Activated naive CD4-positive, alpha-beta T cell treated with anti-CD3 and anti-CD28 coated beads for 36 hours (primary cell): ENCODE data around the gene ZDHHC1. TPM values are rescaled to one million over a fixed set of nuclear protein-coding genes. Genes with fewer than 3 reads are reported as not detected.
"Not testable (repeated sequence)": the region's sequence is repeated elsewhere in the genome, so short reads cannot be mapped to it uniquely, and the experiment has no call there.

ENCODE experiments used
- CTCF ChIA-PET: fragments of 350-600 bp; sonication (Branson Sonifier 250); formaldehyde crosslinking; loops from one replicate; lab custom pipeline; 2021; ENCODE audit warnings: antibody characterized with exemption; lab: Charles Lee
- DNase-seq: peaks from one replicate; pipeline ENCODE4 v3.0.0-alpha.2; 2020
- H3K27ac Mint-ChIP-seq: one replicate; pipeline ENCODE4 v1.8.0; 2021; ENCODE audit warnings: mild to moderate bottlenecking, mixed read lengths
- H3K27me3 Mint-ChIP-seq: one replicate; pipeline ENCODE4 v1.8.0; 2021; ENCODE audit warnings: low read depth, mixed read lengths
- H3K36me3 Mint-ChIP-seq: one replicate; pipeline ENCODE4 v1.8.0; 2021; ENCODE audit warnings: low read depth, mixed read lengths
- H3K4me1 Mint-ChIP-seq: one replicate; pipeline ENCODE4 v1.8.0; 2021; ENCODE audit warnings: low read depth, mixed read lengths
- H3K4me3 Mint-ChIP-seq: one replicate; pipeline ENCODE4 v1.8.0; 2021; ENCODE audit warnings: mild to moderate bottlenecking, moderate library complexity, mixed read lengths
- H3K9me3 Mint-ChIP-seq: one replicate; pipeline ENCODE4 v1.8.0; 2021; ENCODE audit warnings: mixed read lengths
- intact Hi-C: fragments of 100-400 bp; cut with micrococcal nuclease; formaldehyde crosslinking; loops from one replicate; pipeline ENCODE4 v1.15.1; 2023
- total RNA-seq, 2 experiments: library from RNA; stranded (reverse); gene quantifications; one replicate each; pipeline ENCODE4 v1.2.3, GENCODE V29; 2021

The ZDHHC1 gene
- total RNA-seq, 2 experiments from 2014 or later: 0.12 to 0.32 TPM

DNA sequence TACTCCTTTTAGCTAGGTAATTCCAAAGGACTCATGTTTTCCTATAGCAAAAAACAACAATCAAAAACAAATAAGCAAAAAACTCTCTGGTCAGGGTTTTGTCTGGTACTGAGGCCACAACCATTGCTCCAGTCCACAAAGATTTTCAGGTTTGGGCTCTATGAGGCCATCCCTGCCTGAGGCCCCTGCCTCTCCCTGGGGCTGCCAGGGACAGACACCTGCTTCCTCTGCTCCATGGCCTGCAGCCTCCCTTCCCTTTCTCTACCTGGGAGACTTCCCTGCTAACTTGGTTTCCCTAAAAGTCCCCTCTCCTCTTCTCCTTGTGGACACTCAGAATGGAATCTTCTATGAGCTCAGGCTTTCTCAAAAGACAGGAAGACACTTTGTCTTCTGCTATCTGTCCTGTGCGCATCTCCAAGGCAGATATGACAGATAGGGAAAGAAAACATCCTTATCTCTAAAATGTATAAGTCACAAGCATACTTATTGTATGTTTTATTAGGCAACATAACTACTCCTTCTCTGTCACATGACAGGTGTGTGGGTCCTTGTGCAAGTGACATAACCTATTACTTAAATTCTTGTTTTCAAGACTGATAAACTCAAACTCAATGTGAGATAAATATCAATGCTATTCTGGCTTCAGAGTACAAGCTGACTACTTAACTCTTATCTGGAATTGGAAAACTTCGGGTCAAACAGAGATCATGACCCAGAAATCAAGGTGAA, 1.2 kb upstream of the ZDHHC1 start:
- Mint-ChIP-seq H3K9me3 (no peaks in the 10 kb centered on the region), H3K4me1 (peaks cover 6% of the 10 kb centered on the region), H3K36me3 (no peaks in the 10 kb centered on the region), H3K27me3 (peaks cover 32% of the 10 kb centered on the region), H3K4me3 (no peak overlapping the region), H3K27ac (no peak overlapping the region)
- no peak for DNase-seq
- CTCF ChIA-PET: interaction anchor here (0.6 to 2.0 kb wide), 10 partner anchors 9 to 157 kb away, joined by 3 to 8 read pairs (median 4); no protein-coding TSS in a partner anchor
- intact Hi-C loops: loop anchor here (10.0 kb wide), 1 partner anchor 463 kb away; no protein-coding TSS in a partner anchor

DNA sequence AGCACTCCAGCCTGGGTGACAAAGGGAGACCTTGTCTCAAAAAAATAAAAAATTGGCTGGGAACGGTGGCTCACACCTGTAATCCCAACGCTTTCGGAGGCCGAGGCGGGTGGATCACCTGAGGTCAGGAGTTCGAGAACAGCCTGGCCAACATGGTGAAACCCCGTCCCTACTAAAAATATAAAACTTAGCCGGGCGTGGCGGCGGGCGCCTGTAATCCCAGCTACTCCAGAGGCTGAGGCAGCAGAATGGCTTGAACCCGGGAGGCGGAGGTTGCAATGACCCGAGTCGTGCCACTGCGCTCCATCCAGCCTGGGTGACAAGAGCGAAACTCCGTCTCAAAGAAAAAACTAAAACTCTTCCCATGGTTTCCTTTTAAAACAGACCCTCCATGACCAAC, 856 bp downstream of the ZDHHC1 start:
- DNase-seq, H3K36me3 Mint-ChIP-seq, H3K9me3 Mint-ChIP-seq, H3K27ac Mint-ChIP-seq, H3K4me1 Mint-ChIP-seq: not testable (repeated sequence)
- Mint-ChIP-seq H3K4me3 (peak overlapping the region; percentile 59), H3K27me3 (peaks cover 34% of the 10 kb centered on the region)
- CTCF ChIA-PET: interaction anchor here (0.7 to 2.9 kb wide), 3 partner anchors 12 to 49 kb away, joined by 3 to 11 read pairs (median 3); no protein-coding TSS in a partner anchor
- intact Hi-C loops: loop anchor here (10.0 kb wide), 1 partner anchor 461 kb away; no protein-coding TSS in a partner anchor

DNA sequence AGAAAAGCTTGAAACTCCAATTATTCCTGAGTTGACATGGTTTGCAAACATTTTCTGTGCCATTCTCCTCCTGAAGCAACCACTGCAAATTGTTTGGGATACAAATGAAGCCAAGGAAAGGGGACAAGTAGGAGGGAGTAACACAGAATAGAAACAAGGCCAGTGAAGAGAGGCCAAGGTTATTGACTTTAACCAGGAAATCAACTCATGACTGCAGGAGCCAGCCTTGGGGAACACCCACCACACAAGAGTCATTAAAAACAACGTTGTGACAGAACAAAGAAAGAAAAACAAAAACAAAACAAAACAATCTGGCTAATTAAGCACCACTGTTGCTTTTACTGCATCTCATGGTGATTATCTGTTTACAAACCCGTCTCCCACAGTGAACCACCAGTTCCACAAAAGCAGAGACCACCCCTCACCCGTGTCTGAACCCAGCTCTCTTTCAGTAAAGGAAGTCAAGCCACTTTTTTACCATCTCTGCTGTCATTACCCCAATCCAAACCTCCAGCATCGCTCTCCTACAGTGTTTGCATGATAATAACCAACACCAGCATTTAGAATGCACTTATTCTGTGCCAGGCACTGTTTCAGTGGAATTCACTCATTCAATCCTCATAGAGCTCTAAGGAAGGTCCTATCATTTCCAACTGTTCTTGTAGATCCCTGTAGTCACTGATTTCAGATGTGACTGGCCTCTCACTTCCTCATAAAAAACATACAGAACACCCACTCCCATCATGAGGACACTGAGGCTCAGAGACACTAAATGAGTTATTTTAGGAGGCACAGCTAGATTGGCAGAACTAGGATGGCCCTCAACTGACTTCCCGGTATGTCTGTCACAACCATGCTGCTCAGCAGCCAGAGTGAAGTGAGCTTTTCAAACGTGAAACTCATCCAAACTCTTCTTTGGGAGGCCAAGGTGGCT, 2.0 kb downstream of the ZDHHC1 start:
- no peak overlapping the region for H3K4me3 Mint-ChIP-seq
- intact Hi-C loops: loop anchor here (10.0 kb wide), 1 partner anchor 459 kb away; no protein-coding TSS in a partner anchor

DNA sequence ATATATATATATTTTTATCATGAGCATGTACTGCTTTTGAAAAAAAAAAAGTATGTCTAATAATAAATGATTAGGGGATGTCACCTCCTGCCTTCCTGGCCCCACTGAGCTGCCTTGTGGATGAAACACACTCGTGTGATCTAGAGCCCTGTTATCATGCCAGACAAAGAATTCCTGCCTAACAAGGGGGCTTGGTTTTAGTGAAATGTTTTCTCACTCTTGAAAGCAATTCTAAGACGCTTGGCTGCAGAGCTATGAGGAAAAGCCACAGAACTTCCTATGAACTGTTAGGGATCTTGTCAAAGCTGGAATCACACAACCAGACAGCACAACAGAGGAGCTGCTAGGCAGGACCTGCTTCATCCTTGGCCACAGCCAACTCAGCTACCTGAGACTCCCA, 4.0 kb downstream of the ZDHHC1 start:
- DNase-seq: no peak
- Mint-ChIP-seq H3K4me1 (peaks cover 6% of the 10 kb centered on the region), H3K36me3 (no peaks in the 10 kb centered on the region), H3K4me3 (no peak overlapping the region), H3K9me3 (no peaks in the 10 kb centered on the region), H3K27me3 (peaks cover 25% of the 10 kb centered on the region), H3K27ac (no peak overlapping the region)
- CTCF ChIA-PET: interaction anchor here (0.6 to 2.9 kb wide), 7 partner anchors 8 to 80 kb away, joined by 3 to 11 read pairs (median 4); no protein-coding TSS in a partner anchor
- intact Hi-C loops: loop anchor here (10.0 kb wide), 1 partner anchor 457 kb away; no protein-coding TSS in a partner anchor

More for the DNA sequence above, 2.0 kb downstream of the ZDHHC1 start:
- DNase-seq: no peak
- no peak overlapping the region for H3K27ac Mint-ChIP-seq
- no peaks in the 10 kb centered on the region for H3K36me3 Mint-ChIP-seq
- H3K9me3 Mint-ChIP-seq: no peaks in the 10 kb centered on the region
- CTCF ChIA-PET: interaction anchor here (0.8 to 2.9 kb wide), 8 partner anchors 12 to 154 kb away, joined by 3 to 11 read pairs (median 4); no protein-coding TSS in a partner anchor
- H3K27me3 Mint-ChIP-seq: peaks cover 30% of the 10 kb centered on the region
- H3K4me1 Mint-ChIP-seq: peaks cover 6% of the 10 kb centered on the region

DNA sequence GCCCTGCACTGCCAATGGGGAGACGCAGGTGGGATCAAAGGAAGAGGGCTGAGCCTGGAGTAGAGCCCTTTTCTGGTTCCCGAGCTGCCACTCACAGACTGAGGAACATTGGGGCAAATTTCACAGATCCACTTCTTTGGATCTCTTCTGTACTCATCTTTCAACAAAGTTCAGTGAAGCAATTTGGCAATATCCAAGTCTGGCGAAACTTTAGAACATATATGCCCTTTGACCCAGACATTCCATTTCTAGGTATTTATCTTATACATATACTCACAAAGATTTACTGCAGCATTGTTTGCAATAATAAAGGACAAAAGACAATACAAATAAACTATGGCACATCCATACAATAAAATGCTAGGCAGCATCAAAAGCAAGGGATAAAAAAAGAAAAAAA, 4.9 kb downstream of the ZDHHC1 start:
- no peak for DNase-seq
- Mint-ChIP-seq H3K9me3 (no peaks in the 10 kb centered on the region), H3K27me3 (peaks cover 16% of the 10 kb centered on the region), H3K27ac (no peak overlapping the region), H3K4me3 (no peak overlapping the region), H3K4me1 (peaks cover 3% of the 10 kb centered on the region), H3K36me3 (no peaks in the 10 kb centered on the region)
- CTCF ChIA-PET: no interaction called here
- intact Hi-C loops: loop anchor here (10.0 kb wide), 1 partner anchor 457 kb away; no protein-coding TSS in a partner anchor

DNA sequence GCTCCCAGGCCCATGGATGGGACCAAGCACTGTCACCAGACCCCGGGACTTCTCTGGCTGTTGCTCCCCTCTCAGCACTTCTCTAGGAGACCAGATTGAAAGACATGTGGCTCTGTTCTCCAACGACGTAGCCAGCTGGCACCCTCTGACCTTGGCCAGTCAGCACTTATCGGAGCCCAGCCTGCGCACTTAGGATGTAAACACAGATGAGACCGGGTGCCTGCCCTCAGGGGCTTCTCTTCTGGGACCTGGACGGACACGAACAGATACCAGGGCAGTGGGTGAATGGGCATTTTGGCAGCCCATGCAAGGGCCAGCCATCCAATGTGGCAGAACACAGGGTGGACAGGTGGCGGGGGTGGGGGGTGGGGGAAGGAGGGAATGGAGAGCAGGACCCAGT, 6.6 kb downstream of the ZDHHC1 start:
- H3K9me3 Mint-ChIP-seq: no peaks in the 10 kb centered on the region
- no peak for DNase-seq
- peaks cover 11% of the 10 kb centered on the region for H3K27me3 Mint-ChIP-seq
- no peaks in the 10 kb centered on the region for H3K36me3 Mint-ChIP-seq
- no peak overlapping the region for H3K27ac Mint-ChIP-seq
- intact Hi-C loops: loop anchor here (10.0 kb wide), 1 partner anchor 455 kb away; no protein-coding TSS in a partner anchor
- no peak overlapping the region for H3K4me3 Mint-ChIP-seq
- CTCF ChIA-PET: no interaction called here
- H3K4me1 Mint-ChIP-seq: no peaks in the 10 kb centered on the region

DNA sequence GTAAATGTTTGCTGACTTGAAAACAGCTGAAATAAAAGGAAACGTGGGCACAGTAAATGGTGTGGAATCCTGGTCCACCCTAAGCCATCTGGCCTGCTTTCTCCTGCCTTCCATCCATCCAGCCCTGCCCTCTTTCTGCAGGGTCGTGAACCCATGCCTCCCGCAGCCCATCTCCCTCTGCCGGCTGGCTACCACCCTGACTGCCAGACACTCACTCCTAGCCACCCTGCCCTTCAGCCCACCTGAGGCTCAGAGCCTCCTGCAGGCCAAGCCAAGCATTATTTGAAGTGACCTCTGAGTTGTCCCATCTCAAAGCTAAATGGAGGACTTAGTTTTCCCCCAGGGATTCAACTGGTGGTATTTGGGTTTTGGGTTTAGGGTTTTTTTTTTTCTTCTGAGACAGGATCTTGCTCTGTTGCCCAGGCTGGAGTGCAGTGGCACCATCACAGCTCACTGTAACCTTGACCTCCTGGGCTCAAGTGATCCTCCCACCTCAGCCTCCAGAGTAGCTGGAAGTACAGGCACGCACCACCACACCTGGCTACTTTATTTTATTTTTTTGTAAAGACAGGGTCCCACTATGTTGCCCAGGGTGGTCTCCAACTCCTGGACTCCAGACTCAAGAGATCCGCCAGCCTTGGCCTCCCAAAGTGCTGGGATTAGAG, 8.4 kb downstream of the ZDHHC1 start:
- CTCF ChIA-PET: interaction anchor here (0.8 to 1.4 kb wide), 5 partner anchors 8 to 129 kb away, joined by 3 to 6 read pairs (median 4); partner anchors contain the start of gene TPPP3
- intact Hi-C loops: no loop called here
- no peak overlapping the region for H3K4me3 Mint-ChIP-seq
- H3K4me1 Mint-ChIP-seq: no peaks in the 10 kb centered on the region
- H3K27me3 Mint-ChIP-seq: peaks cover 6% of the 10 kb centered on the region
- no peak for DNase-seq
- H3K9me3 Mint-ChIP-seq: no peaks in the 10 kb centered on the region
- H3K36me3 Mint-ChIP-seq: no peaks in the 10 kb centered on the region
- no peak overlapping the region for H3K27ac Mint-ChIP-seq

DNA sequence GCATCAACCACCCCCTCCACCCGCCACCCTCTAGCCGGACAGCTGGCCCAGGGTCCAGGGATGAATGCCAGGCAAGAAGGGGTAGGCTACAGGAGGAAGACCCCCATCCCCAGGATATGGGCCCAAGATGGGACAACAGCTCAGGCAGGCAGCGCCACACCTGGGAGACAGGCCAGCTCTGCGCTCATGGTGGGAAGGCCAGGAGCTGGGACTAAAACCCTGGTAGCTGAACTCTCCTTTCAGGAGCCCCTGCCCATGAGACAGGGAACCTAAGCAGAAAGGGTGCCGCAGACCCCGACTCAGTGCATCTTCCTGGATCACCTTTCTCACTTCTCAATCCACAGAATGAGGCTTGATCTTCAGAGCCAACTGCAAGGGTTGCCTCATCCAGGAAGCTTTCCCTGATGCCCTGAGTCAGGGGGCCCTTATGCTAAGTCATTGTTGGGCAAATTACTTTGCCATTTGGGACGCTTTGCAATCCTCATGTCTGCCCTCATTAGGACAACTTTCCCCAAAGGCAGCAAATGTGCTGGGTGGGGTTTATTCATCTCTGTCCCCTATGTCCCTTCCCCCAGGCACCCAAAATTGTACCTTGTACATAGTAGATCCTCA, 9.0 kb downstream of the ZDHHC1 start:
- peaks cover 6% of the 10 kb centered on the region for H3K27me3 Mint-ChIP-seq
- intact Hi-C loops: no loop called here
- no peaks in the 10 kb centered on the region for H3K4me1 Mint-ChIP-seq
- CTCF ChIA-PET: interaction anchor here (0.8 to 1.4 kb wide), 5 partner anchors 14 to 129 kb away, joined by 3 to 6 read pairs (median 4); partner anchors contain the start of genes HSD11B2 and TPPP3
- no peak for DNase-seq
- H3K36me3 Mint-ChIP-seq: no peaks in the 10 kb centered on the region
- H3K9me3 Mint-ChIP-seq: no peaks in the 10 kb centered on the region
- no peak overlapping the region for H3K4me3 Mint-ChIP-seq
- H3K27ac Mint-ChIP-seq: no peak overlapping the region

DNA sequence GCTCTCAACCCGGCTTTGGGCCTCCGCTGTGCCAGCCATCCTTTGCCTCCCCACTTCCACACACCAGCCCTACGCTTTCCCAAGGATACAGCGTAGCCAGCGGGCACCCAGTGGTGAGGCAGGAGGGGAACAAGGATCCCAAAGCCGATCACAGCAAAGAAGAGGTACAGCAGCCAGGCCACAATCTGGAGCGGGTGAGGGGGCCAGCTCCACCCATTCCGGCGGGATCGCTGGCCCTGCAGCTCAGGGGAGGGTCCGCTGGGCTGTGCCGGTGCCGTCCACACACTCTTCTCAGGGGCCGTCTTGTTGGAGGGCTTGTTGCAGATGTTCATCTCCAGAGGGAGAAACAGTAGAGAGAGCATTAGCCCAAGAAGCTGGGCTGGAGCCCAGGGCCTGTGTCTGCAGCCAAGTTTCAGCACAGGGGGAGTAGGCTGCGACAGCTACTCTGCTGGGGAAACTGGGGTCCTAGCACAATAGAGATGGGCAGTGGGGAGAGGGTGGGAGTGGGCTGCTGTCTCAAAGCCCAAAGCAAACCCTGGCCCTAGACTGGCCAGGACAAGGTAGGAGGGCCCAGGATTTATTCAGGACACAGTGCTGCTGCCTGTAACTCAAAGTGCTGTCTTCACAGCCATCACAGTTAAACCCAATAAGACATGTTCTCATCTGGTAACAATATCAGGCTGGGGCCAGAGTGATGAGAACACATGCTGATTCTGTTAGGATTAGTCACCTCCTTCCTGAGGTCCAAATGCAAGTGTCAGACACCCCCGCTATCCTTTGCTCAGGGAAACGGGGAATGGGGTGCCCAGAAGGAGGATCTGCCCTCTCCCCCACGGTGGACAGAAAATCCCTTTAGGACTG, 9.9 kb downstream of the ZDHHC1 start:
- Mint-ChIP-seq H3K9me3 (no peaks in the 10 kb centered on the region), H3K27ac (no peak overlapping the region), H3K27me3 (peaks cover 4% of the 10 kb centered on the region), H3K4me3 (no peak overlapping the region), H3K36me3 (no peaks in the 10 kb centered on the region), H3K4me1 (no peaks in the 10 kb centered on the region)
- no peak for DNase-seq
- intact Hi-C loops: no loop called here
- CTCF ChIA-PET: interaction anchor here (1.0 to 1.4 kb wide), 3 partner anchors 13 to 128 kb away, joined by 3 to 5 read pairs (median 4); partner anchors contain the start of genes HSD11B2 and TPPP3

DNA sequence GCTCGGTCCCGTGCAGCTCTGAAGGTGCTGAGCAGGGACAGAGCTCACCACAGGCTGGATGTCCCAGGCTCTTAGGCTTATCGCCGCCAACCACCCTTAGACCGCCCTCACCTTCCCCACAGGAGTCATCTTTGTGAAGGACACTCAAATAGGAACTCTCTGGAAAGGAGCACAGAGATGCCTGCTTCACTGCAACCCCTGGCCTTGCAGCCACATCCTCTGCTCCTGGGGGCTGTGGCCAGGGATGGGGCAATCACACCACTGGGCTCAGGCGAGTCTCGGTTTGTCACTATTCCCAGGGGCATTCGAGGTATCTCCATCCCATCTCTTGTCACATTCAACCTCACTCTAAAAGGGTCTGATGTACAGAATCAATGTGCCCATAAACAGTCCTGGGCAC, 10.9 kb downstream of the ZDHHC1 start:
- CTCF ChIA-PET: no interaction called here
- Mint-ChIP-seq H3K36me3 (no peaks in the 10 kb centered on the region), H3K4me1 (no peaks in the 10 kb centered on the region), H3K27ac (no peak overlapping the region), H3K9me3 (no peaks in the 10 kb centered on the region), H3K4me3 (no peak overlapping the region), H3K27me3 (peaks cover 4% of the 10 kb centered on the region)
- intact Hi-C loops: no loop called here
- DNase-seq: no peak
